ENCODE measurements around the gene IMPDH1. TPM values are rescaled to one million over a fixed set of nuclear protein-coding genes. Genes with fewer than 3 reads are reported as not detected.

IMPDH1 gene
- total RNA-seq, 1 donor from 2014 or later = 53.4 TPM

DNA sequence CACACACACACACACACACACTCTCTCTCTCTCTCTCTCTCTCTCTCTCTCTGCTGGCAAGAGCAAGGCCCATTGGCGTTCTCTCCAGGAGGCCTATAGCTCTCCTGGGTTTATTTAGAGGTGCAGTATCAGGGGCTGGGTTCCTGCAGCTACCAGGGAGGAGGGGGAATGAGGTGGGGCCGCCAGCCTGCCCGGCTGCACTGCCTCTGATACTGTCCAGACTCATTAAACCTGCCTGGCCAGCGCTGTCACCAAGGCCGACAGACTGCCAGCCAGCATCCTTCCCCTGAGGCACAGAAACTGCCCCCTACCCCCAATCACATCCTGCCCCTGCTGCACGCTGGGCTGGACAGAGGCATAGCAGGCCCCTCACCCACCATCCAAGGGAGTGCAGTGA, 52.6 kb downstream of the IMPDH1 start:
- no peak for FAIRE-seq
- no peak for DNase-seq (ENCODE audit: low read depth)
- Histone ChIP-seq H3K4me3 (ENCODE audit: low read depth, low read length) (no peak overlapping the region), H3K36me3 (ENCODE audit: control insufficient read depth, insufficient read depth, low read length) (no peaks in the 10 kb centered on the region), H3K27me3 (ENCODE audit: control insufficient read depth, insufficient read depth, low read length) (peaks cover 9% of the 10 kb centered on the region)
- TF ChIP-seq, protein P1, sequence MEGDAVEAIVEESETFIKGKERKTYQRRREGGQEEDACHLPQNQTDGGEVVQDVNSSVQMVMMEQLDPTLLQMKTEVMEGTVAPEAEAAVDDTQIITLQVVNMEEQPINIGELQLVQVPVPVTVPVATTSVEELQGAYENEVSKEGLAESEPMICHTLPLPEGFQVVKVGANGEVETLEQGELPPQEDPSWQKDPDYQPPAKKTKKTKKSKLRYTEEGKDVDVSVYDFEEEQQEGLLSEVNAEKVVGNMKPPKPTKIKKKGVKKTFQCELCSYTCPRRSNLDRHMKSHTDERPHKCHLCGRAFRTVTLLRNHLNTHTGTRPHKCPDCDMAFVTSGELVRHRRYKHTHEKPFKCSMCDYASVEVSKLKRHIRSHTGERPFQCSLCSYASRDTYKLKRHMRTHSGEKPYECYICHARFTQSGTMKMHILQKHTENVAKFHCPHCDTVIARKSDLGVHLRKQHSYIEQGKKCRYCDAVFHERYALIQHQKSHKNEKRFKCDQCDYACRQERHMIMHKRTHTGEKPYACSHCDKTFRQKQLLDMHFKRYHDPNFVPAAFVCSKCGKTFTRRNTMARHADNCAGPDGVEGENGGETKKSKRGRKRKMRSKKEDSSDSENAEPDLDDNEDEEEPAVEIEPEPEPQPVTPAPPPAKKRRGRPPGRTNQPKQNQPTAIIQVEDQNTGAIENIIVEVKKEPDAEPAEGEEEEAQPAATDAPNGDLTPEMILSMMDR (IDR thresholded peaks at IDR 0.05; ENCODE audit: insufficient read depth, low read length, severe bottlenecking) = no peak

- TF ChIP-seq, protein P1 (IDR thresholded peaks at IDR 0.05; ENCODE audit: insufficient read depth, low read length, severe bottlenecking) = no peak
- peaks cover 9% of the 10 kb centered on the region for H3K27me3 ChIP-seq (ENCODE audit: control insufficient read depth, insufficient read depth, low read length)
- FAIRE-seq (no peak), DNase-seq (ENCODE audit: low read depth) (no peak)
- no peak overlapping the region for H3K4me3 ChIP-seq (ENCODE audit: low read depth, low read length)
- no peaks in the 10 kb centered on the region for H3K36me3 ChIP-seq (ENCODE audit: control insufficient read depth, insufficient read depth, low read length)
Measured at GRCh38 chr7:128356546-128357216, 53.1 kb downstream of the IMPDH1 start.

DNA sequence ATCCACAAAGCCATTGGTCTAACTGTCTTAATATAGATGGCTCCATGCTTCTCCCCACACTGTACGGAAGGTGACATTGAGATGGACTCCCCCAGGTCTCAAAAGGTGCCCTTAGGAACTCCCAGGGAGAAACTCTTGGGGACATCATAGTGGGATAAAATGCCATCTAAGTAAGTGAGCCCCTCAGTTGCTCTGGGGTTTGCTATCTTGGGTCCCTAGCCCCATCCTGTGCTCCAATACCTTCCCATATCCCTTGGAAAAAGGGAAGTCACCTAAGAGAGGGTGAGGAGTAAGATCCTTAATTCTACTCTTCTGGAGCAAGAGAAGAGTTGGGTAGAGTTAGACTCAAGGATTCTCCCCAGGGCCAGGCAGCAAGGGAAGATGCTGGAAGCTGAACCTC, 56.2 kb downstream of the IMPDH1 start:
- Histone ChIP-seq H3K4me3 (ENCODE audit: low read depth, low read length) (no peak overlapping the region), H3K36me3 (ENCODE audit: control insufficient read depth, insufficient read depth, low read length) (no peaks in the 10 kb centered on the region), H3K27me3 (ENCODE audit: control insufficient read depth, insufficient read depth, low read length) (peaks cover 21% of the 10 kb centered on the region)
- DNase-seq (ENCODE audit: low read depth) = no peak
- TF ChIP-seq, protein P1 (IDR thresholded peaks at IDR 0.05; ENCODE audit: insufficient read depth, low read length, severe bottlenecking) = no peak
- no peak for FAIRE-seq

DNA sequence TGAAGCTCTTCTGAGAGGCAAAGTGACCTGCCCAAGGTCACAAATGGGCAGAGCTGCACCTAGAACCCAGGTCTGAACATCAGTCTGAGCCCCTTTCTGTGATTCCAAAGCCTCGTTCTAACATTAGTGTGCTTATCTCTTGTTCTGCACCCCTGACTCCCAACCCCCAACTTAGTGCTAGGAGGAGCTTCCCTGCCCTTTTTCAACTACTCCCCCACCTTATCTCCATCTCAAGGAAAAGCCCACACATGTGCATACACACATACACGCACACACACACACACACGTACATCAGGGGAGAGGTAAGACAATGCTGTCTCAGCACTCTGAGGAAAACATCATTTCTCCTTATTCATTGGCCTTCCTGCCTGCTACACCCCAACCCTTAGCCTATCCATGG, 56.6 kb downstream of the IMPDH1 start:
- Histone ChIP-seq H3K27me3 (ENCODE audit: control insufficient read depth, insufficient read depth, low read length) (peaks cover 22% of the 10 kb centered on the region), H3K36me3 (ENCODE audit: control insufficient read depth, insufficient read depth, low read length) (no peaks in the 10 kb centered on the region), H3K4me3 (ENCODE audit: low read depth, low read length) (no peak overlapping the region)
- no peak for DNase-seq (ENCODE audit: low read depth)
- peak; percentile 68 for FAIRE-seq
- TF ChIP-seq, protein P1 (IDR thresholded peaks at IDR 0.05; ENCODE audit: insufficient read depth, low read length, severe bottlenecking) = no peak

GRCh38 chr7:128352636-128353035, 57.1 kb downstream of the IMPDH1 start:
- DNase-seq (ENCODE audit: low read depth) (no peak), FAIRE-seq (no peak)
- Histone ChIP-seq H3K27me3 (ENCODE audit: control insufficient read depth, insufficient read depth, low read length) (peaks cover 22% of the 10 kb centered on the region), H3K36me3 (ENCODE audit: control insufficient read depth, insufficient read depth, low read length) (no peaks in the 10 kb centered on the region), H3K4me3 (ENCODE audit: low read depth, low read length) (no peak overlapping the region)
- TF ChIP-seq, protein P1 (IDR thresholded peaks at IDR 0.05; ENCODE audit: insufficient read depth, low read length, severe bottlenecking) = no peak

GRCh38 chr7:128352153-128352537, 57.6 kb downstream of the IMPDH1 start:
- Histone ChIP-seq H3K36me3 (ENCODE audit: control insufficient read depth, insufficient read depth, low read length) (no peaks in the 10 kb centered on the region), H3K27me3 (ENCODE audit: control insufficient read depth, insufficient read depth, low read length) (peaks cover 22% of the 10 kb centered on the region), H3K4me3 (ENCODE audit: low read depth, low read length) (no peak overlapping the region)
- DNase-seq (ENCODE audit: low read depth) = peak; percentile 31
- FAIRE-seq = no peak
- TF ChIP-seq, protein P1 (IDR thresholded peaks at IDR 0.05; ENCODE audit: insufficient read depth, low read length, severe bottlenecking) = peak; percentile 80
